ENCODE measurements around the gene AOX1. TPM values are rescaled to one million over a fixed set of nuclear protein-coding genes. Genes with fewer than 3 reads are reported as not detected.
"Not testable (repeated sequence)": the region's sequence is repeated elsewhere in the genome, so short reads cannot be mapped to it uniquely, and the experiment has no call there.

The AOX1 gene
- total and polyA plus RNA-seq, 8 donors: 6.4 to 303 (median 10.6) TPM

- DNase-seq: no peak
- Histone ChIP-seq H3K9me3 (no peaks in the 10 kb centered on the region), H3K27ac (no peak overlapping the region), H3K4me1 (no peaks in the 10 kb centered on the region), H3K27me3 (no peaks in the 10 kb centered on the region), H3K36me3 (peaks cover 0 to 55% (median 11%) of the 10 kb centered on the region in 4 donors), H3K4me3 (no peak overlapping the region)
- no peak for TF ChIP-seq CTCF (IDR thresholded peaks at IDR 0.05)
- TF ChIP-seq POLR2AphosphoS5 (IDR thresholded peaks at IDR 0.05): no peak
- TF ChIP-seq POLR2A (IDR thresholded peaks at IDR 0.05): no peak
- TF ChIP-seq EP300 (IDR thresholded peaks at IDR 0.05): no peak
- intact Hi-C loops (cut with DNase I; ENCODE audit: low total_unique reads): no loop called here
Measured at GRCh38 chr2:200609028-200609614, 23.3 kb downstream of the AOX1 start.

- intact Hi-C loops (cut with DNase I; ENCODE audit: low total_unique reads): not testable (repeated sequence)
Measured at GRCh38 chr2:200610217-200610616, 24.4 kb downstream of the AOX1 start.

GRCh38 chr2:200613692-200614091 lies 27.9 kb downstream of the AOX1 start:
- intact Hi-C loops (cut with DNase I; ENCODE audit: low total_unique reads): no loop called here
- Histone ChIP-seq H3K27me3 (no peaks in the 10 kb centered on the region), H3K36me3 (peaks cover 0 to 30% (median 4%) of the 10 kb centered on the region in 4 donors), H3K27ac (no peak overlapping the region), H3K9me3 (no peaks in the 10 kb centered on the region), H3K4me1 (peaks cover 0 to 3% (median 0%) of the 10 kb centered on the region in 4 donors), H3K4me3 (no peak overlapping the region)
- no peak for DNase-seq
- no peak for TF ChIP-seq POLR2AphosphoS5 (IDR thresholded peaks at IDR 0.05)
- TF ChIP-seq CTCF (IDR thresholded peaks at IDR 0.05): no peak
- TF ChIP-seq POLR2A (IDR thresholded peaks at IDR 0.05): no peak
- no peak for TF ChIP-seq EP300 (IDR thresholded peaks at IDR 0.05)
- WGBS, 5 donors: 84 to 90% (median 90%) methylated on average over 4 of the region's 4 CpGs

More at GRCh38 chr2:200610217-200610616, 24.4 kb downstream of the AOX1 start:
- H3K4me3 ChIP-seq, H3K9me3 ChIP-seq, H3K27ac ChIP-seq, DNase-seq, H3K4me1 ChIP-seq, H3K27me3 ChIP-seq: not testable (repeated sequence)
- H3K36me3 ChIP-seq: peaks cover 0 to 50% (median 6%) of the 10 kb centered on the region in 4 donors
- 77 to 93% (median 92%) methylated on average over 3 of the region's 3 CpGs for WGBS, 5 donors

- whole genome bisulfite sequencing, 5 donors: 78 to 89% (median 86%) methylated on average over 2 of the region's 2 CpGs
- Histone ChIP-seq H3K4me1 (peaks cover 0 to 9% (median 0%) of the 10 kb centered on the region in 4 donors), H3K9me3 (no peaks in the 10 kb centered on the region), H3K27ac (no peak overlapping the region), H3K4me3 (no peak overlapping the region), H3K36me3 (peaks cover 0 to 30% (median 4%) of the 10 kb centered on the region in 4 donors), H3K27me3 (no peaks in the 10 kb centered on the region)
- TF ChIP-seq CTCF (IDR thresholded peaks at IDR 0.05): no peak
- TF ChIP-seq POLR2A (IDR thresholded peaks at IDR 0.05): no peak
- no peak for TF ChIP-seq EP300 (IDR thresholded peaks at IDR 0.05)
- TF ChIP-seq POLR2AphosphoS5 (IDR thresholded peaks at IDR 0.05): no peak
- no peak for DNase-seq
- intact Hi-C loops (cut with DNase I; ENCODE audit: low total_unique reads): no loop called here
Measured at GRCh38 chr2:200614249-200614648, 28.4 kb downstream of the AOX1 start.

GRCh38 chr2:200615247-200615646 lies 29.4 kb downstream of the AOX1 start:
- 64 to 86% (median 78%) methylated on average over 1 of the region's 1 CpG for WGBS, 5 donors
- H3K4me3 ChIP-seq: no peak overlapping the region
- H3K36me3 ChIP-seq: peaks cover 0 to 30% (median 4%) of the 10 kb centered on the region in 4 donors
- no peak for TF ChIP-seq POLR2AphosphoS5 (IDR thresholded peaks at IDR 0.05)
- TF ChIP-seq POLR2A (IDR thresholded peaks at IDR 0.05): no peak
- no peak for TF ChIP-seq CTCF (IDR thresholded peaks at IDR 0.05)
- no peak for TF ChIP-seq EP300 (IDR thresholded peaks at IDR 0.05)
- no peaks in the 10 kb centered on the region for H3K9me3 ChIP-seq
- no peaks in the 10 kb centered on the region for H3K27me3 ChIP-seq
- intact Hi-C loops (cut with DNase I; ENCODE audit: low total_unique reads): no loop called here
- peaks cover 0 to 9% (median 0%) of the 10 kb centered on the region in 4 donors for H3K4me1 ChIP-seq
- no peak overlapping the region for H3K27ac ChIP-seq
- DNase-seq: no peak
